ENCODE data around the gene CEP170.

DNA sequence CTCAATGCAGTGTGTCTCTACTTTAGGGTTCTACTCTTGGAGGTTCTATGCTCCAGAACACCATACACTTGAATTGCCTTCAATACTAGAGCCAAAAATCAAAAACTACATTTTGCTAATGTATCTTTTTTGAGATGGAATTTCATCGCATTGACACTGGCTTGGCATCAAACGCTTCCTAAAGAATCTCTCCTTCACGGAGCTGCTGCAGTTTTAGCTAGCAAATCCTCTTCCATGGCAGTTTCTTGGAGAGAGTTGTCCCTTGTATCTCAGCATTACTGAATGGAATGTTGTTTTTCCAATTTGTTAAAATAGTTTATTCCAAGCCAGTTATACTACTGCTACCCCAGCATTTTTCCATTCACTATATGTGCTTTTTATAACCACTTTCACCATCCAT is 18.4 kb upstream of the CEP170 start:
- TF ChIP-seq, protein P1, sequence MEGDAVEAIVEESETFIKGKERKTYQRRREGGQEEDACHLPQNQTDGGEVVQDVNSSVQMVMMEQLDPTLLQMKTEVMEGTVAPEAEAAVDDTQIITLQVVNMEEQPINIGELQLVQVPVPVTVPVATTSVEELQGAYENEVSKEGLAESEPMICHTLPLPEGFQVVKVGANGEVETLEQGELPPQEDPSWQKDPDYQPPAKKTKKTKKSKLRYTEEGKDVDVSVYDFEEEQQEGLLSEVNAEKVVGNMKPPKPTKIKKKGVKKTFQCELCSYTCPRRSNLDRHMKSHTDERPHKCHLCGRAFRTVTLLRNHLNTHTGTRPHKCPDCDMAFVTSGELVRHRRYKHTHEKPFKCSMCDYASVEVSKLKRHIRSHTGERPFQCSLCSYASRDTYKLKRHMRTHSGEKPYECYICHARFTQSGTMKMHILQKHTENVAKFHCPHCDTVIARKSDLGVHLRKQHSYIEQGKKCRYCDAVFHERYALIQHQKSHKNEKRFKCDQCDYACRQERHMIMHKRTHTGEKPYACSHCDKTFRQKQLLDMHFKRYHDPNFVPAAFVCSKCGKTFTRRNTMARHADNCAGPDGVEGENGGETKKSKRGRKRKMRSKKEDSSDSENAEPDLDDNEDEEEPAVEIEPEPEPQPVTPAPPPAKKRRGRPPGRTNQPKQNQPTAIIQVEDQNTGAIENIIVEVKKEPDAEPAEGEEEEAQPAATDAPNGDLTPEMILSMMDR (IDR thresholded peaks at IDR 0.05), result no peak
- no peak for TF ChIP-seq GABPB1 (CRISPR knock-in tag; IDR thresholded peaks at IDR 0.05)
- no peak for TF ChIP-seq IRF2 (CRISPR knock-in tag; IDR thresholded peaks at IDR 0.05; ENCODE audit: borderline replicate concordance, low read depth)
- no peak for TF ChIP-seq ZNF317 (CRISPR knock-in tag; IDR thresholded peaks at IDR 0.05; ENCODE audit: borderline replicate concordance, low read depth)
- TF ChIP-seq, protein P2, sequence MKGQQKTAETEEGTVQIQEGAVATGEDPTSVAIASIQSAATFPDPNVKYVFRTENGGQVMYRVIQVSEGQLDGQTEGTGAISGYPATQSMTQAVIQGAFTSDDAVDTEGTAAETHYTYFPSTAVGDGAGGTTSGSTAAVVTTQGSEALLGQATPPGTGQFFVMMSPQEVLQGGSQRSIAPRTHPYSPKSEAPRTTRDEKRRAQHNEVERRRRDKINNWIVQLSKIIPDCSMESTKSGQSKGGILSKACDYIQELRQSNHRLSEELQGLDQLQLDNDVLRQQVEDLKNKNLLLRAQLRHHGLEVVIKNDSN (CRISPR knock-in tag; IDR thresholded peaks at IDR 0.05), result no peak
- TF ChIP-seq ZNF138 (CRISPR knock-in tag; conservative IDR thresholded peaks at IDR 0.05), result no peak
- TF ChIP-seq, protein P3, sequence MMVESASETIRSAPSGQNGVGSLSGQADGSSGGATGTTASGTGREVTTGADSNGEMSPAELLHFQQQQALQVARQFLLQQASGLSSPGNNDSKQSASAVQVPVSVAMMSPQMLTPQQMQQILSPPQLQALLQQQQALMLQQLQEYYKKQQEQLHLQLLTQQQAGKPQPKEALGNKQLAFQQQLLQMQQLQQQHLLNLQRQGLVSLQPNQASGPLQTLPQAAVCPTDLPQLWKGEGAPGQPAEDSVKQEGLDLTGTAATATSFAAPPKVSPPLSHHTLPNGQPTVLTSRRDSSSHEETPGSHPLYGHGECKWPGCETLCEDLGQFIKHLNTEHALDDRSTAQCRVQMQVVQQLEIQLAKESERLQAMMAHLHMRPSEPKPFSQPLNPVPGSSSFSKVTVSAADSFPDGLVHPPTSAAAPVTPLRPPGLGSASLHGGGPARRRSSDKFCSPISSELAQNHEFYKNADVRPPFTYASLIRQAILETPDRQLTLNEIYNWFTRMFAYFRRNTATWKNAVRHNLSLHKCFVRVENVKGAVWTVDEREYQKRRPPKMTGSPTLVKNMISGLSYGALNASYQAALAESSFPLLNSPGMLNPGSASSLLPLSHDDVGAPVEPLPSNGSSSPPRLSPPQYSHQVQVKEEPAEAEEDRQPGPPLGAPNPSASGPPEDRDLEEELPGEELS (CRISPR knock-in tag; IDR thresholded peaks at IDR 0.05), result no peak
- TF ChIP-seq ATF3 (CRISPR knock-in tag; conservative IDR thresholded peaks at IDR 0.05), result no peak
- TF ChIP-seq MAX (CRISPR knock-in tag; IDR thresholded peaks at IDR 0.05), result no peak
- TF ChIP-seq, protein P4, sequence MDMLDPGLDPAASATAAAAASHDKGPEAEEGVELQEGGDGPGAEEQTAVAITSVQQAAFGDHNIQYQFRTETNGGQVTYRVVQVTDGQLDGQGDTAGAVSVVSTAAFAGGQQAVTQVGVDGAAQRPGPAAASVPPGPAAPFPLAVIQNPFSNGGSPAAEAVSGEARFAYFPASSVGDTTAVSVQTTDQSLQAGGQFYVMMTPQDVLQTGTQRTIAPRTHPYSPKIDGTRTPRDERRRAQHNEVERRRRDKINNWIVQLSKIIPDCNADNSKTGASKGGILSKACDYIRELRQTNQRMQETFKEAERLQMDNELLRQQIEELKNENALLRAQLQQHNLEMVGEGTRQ (CRISPR knock-in tag; IDR thresholded peaks at IDR 0.05), result no peak
- no peak for TF ChIP-seq RELA (CRISPR knock-in tag; IDR thresholded peaks at IDR 0.05; ENCODE audit: borderline replicate concordance)
- TF ChIP-seq ESRRA (CRISPR knock-in tag; IDR thresholded peaks at IDR 0.05; ENCODE audit: borderline replicate concordance), result no peak
- no peak for TF ChIP-seq ZNF263 (CRISPR knock-in tag; IDR thresholded peaks at IDR 0.05; ENCODE audit: low read depth)

Data from WTC11 (cell line).